IMR-90 (cell line): ENCODE measurements around the gene DPYSL5. TPM values are rescaled to one million over a fixed set of nuclear protein-coding genes. Genes with fewer than 3 reads are reported as not detected.

Experiments
- ATAC-seq: fragments of 200-7000 bp; cut with Tn5 transposase; 2 replicates; pipeline ENCODE4 v1.9.1; 2020; ENCODE audit warnings: low read depth, mild to moderate bottlenecking, moderate library complexity
- BruUV-seq: library from RNA; stranded (reverse); fragments of 400-500 nt; replicated peaks from 2 replicates; lab custom pipeline; 2021; lab: Mats Ljungman, UMichigan
- CTCF ChIA-PET: fragments of 300-600 bp; formaldehyde crosslinking; extraction: SDS; loops from one replicate; lab custom pipeline; 2021; ENCODE audit warnings: antibody characterized with exemption; lab: Yijun Ruan, JAX
- POLR2A ChIA-PET: fragments of 300-600 bp; sonication (Branson Sonifier 250); formaldehyde crosslinking; loops from one replicate; lab custom pipeline; 2022; ENCODE audit warnings: antibody characterized with exemption; ENCODE audit not compliant: unreplicated experiment; lab: Charles Lee
- DNase-seq: peaks from one replicate; pipeline ENCODE4 v3.0.0; 2013
- H2AFZ ChIP-seq: replicated peaks from 2 replicates; pipeline ENCODE3; 2013; ENCODE audit warnings: low read length, mild to moderate bottlenecking; ENCODE audit not compliant: poor library complexity
- H2AK5ac ChIP-seq: 2 replicates; pipeline ENCODE4 v1.6.1; 2013; ENCODE audit warnings: low read depth, low read length, inconsistent platforms
- H2AK9ac ChIP-seq: replicated peaks from 2 replicates; pipeline ENCODE3; 2013; ENCODE audit warnings: mild to moderate bottlenecking, low read depth, low read length, moderate library complexity; ENCODE audit not compliant: poor library complexity
- H2BK120ac ChIP-seq: 2 replicates; pipeline ENCODE4 v1.6.1; 2013; ENCODE audit warnings: low read depth, low read length, inconsistent platforms
- H2BK15ac ChIP-seq: 3 replicates; pipeline ENCODE4 v1.6.1; 2013; ENCODE audit warnings: low read depth, low read length, inconsistent platforms
- H2BK20ac ChIP-seq: 2 replicates; pipeline ENCODE4 v1.6.1; 2013; ENCODE audit warnings: low read depth, mild to moderate bottlenecking, inconsistent platforms, low read length, moderate library complexity
- H2BK5ac ChIP-seq: 2 replicates; pipeline ENCODE4 v1.6.1; 2013; ENCODE audit warnings: mild to moderate bottlenecking, low read depth, low read length, inconsistent platforms; ENCODE audit not compliant: poor library complexity, severe bottlenecking
- H3K14ac ChIP-seq: replicated peaks from 2 replicates; pipeline ENCODE4 v1.6.1; 2013; ENCODE audit warnings: low read depth, low read length, inconsistent platforms
- H3K18ac ChIP-seq: 2 replicates; pipeline ENCODE4 v1.6.1; 2013; ENCODE audit warnings: low read depth, low read length, control low read depth
- H3K23ac ChIP-seq: 2 replicates; pipeline ENCODE4 v1.6.1; 2013; ENCODE audit warnings: low read depth, low read length, inconsistent platforms
- H3K27ac ChIP-seq: 2 replicates; pipeline ENCODE4 v1.5.1; 2013; ENCODE audit warnings: mild to moderate bottlenecking, control low read depth, low read length; ENCODE audit not compliant: insufficient read depth
- H3K27me3 ChIP-seq: 2 replicates; pipeline ENCODE4 v1.6.1; 2013; ENCODE audit warnings: low read length; ENCODE audit not compliant: control insufficient read depth, insufficient read depth
- H3K36me3 ChIP-seq: 2 replicates; pipeline ENCODE4 v1.6.1; 2013; ENCODE audit warnings: low read length, mixed read lengths; ENCODE audit not compliant: control insufficient read depth, insufficient read depth
- H3K4ac ChIP-seq: 2 replicates; pipeline ENCODE4 v1.6.1; 2013; ENCODE audit warnings: low read depth, low read length, inconsistent platforms
- H3K4me1 ChIP-seq: 2 replicates; pipeline ENCODE4 v1.6.1; 2013; ENCODE audit warnings: low read length, mixed read lengths; ENCODE audit not compliant: control insufficient read depth, insufficient read depth
- H3K4me2 ChIP-seq: 2 replicates; pipeline ENCODE4 v1.6.1; 2013; ENCODE audit warnings: low read depth, mild to moderate bottlenecking, control low read depth, low read length, moderate library complexity
- H3K4me3 ChIP-seq: 2 replicates; pipeline ENCODE4 v1.5.1; 2013; ENCODE audit warnings: low read depth, mild to moderate bottlenecking, control low read depth, low read length, moderate library complexity; ENCODE audit not compliant: insufficient read depth
- H3K56ac ChIP-seq: 2 replicates; pipeline ENCODE4 v1.6.1; 2013; ENCODE audit warnings: low read length, inconsistent platforms; ENCODE audit not compliant: insufficient read depth; ENCODE audit errors: extremely low read depth
- H3K79me1 ChIP-seq, 2 experiments: 2 replicates each; pipeline ENCODE4 v1.6.1; 2013; ENCODE audit warnings: low read length in 2 of 2, inconsistent platforms in 1 of 2, low read depth in 1 of 2
- H3K9ac ChIP-seq: 2 replicates; pipeline ENCODE4 v1.6.1; 2013; ENCODE audit warnings: low read depth, low read length, control low read depth
- H3K9me1 ChIP-seq: 2 replicates; pipeline ENCODE4 v1.6.1; 2013; ENCODE audit warnings: low read length, inconsistent platforms; ENCODE audit not compliant: insufficient read depth
- H3K9me3 ChIP-seq: 2 replicates; pipeline ENCODE4 v1.6.1; 2013; ENCODE audit warnings: low read length; ENCODE audit not compliant: control insufficient read depth, insufficient read depth
- H4K20me1 ChIP-seq: 2 replicates; pipeline ENCODE4 v1.6.1; 2013; ENCODE audit warnings: low read length, inconsistent platforms; ENCODE audit not compliant: insufficient read depth
- H4K5ac ChIP-seq: 2 replicates; pipeline ENCODE4 v1.6.1; 2013; ENCODE audit warnings: mild to moderate bottlenecking, low read depth, low read length, control low read depth
- H4K8ac ChIP-seq, 2 experiments: 2 replicates each; pipeline ENCODE4 v1.6.1; 2013; ENCODE audit warnings: low read depth in 2 of 2, low read length in 2 of 2, control low read depth in 1 of 2, inconsistent platforms in 1 of 2
- H4K91ac ChIP-seq: 2 replicates; pipeline ENCODE4 v1.6.1; 2013; ENCODE audit warnings: low read depth, low read length, inconsistent platforms; ENCODE audit not compliant: insufficient read depth
- FOS ChIP-seq: fragments of 150-350 bp; IDR thresholded peaks from 2 replicates; pipeline ENCODE4 v1.6.1; 2016; ENCODE audit warnings: low read depth, low read length
- POLR2A ChIP-seq: IDR thresholded peaks from 2 replicates; pipeline ENCODE4 v1.6.1; 2012; ENCODE audit warnings: mild to moderate bottlenecking, low read depth, low read length
- RAD21 ChIP-seq: IDR thresholded peaks from 2 replicates; pipeline ENCODE4 v1.6.1; 2012; ENCODE audit warnings: low read length, improper control_type of control experiment
- RCOR1 ChIP-seq: IDR thresholded peaks from 2 replicates; pipeline ENCODE4 v1.6.1; 2012; ENCODE audit warnings: mild to moderate bottlenecking, low read length, improper control_type of control experiment; ENCODE audit not compliant: insufficient replicate concordance
- WGBS, 2 experiments: methylation state at CpG; one replicate each; pipeline versions ENCODE4 v1.1.5 to v1.1.7; 2013; ENCODE audit warnings: missing lambda C conversion rate in 2 of 2; ENCODE audit not compliant: insufficient read length in 1 of 2; ENCODE audit errors: extremely low coverage in 2 of 2; 5-methylcytosine and 5-hydroxymethylcytosine counted together
- dilution Hi-C: fragments of 300-500 bp; cut with HindIII; formaldehyde crosslinking; loops from one replicate; pipeline ENCODE4 v1.14.3; 2018; ENCODE audit warnings: low sequenced_read_pairs; ENCODE audit not compliant: unreplicated experiment
- in situ Hi-C: fragments of 300-500 bp; cut with MboI; formaldehyde crosslinking; loops from 3 replicates; pipeline ENCODE4 v1.14.3; 2019; ENCODE audit warnings: low sequenced_read_pairs, inconsistent platforms, mixed read lengths
- intact Hi-C: fragments of 100-400 bp; cut with micrococcal nuclease; formaldehyde crosslinking; loops from 2 replicates; pipeline ENCODE4 v1.10.0; 2022
- polyA plus RNA-seq, 3 experiments: library from polyadenylated mRNA; depleted of rRNA; stranded (reverse); fragments of >200 nt; gene quantifications; 2 replicates each; pipeline ENCODE4 v1.2.3, GENCODE V29; 2012; ENCODE audit warnings: low replicate concordance in 1 of 3
- total RNA-seq: library from RNA; depleted of rRNA; stranded (reverse); fragments of >200 nt; gene quantifications from 2 replicates; pipeline ENCODE4 v1.2.3, GENCODE V29; 2012
- TF ChIP-seq, protein P1 (sequence below): fragments of 150-350 bp; IDR thresholded peaks from 2 replicates; pipeline ENCODE4 v1.6.1; 2016; ENCODE audit warnings: low read depth, mild to moderate bottlenecking, low read length, moderate library complexity, borderline replicate concordance
- TF ChIP-seq, protein P2 (sequence below): conservative IDR thresholded peaks from 2 replicates; pipeline ENCODE4 v1.5.1; 2012; ENCODE audit warnings: mild to moderate bottlenecking, low read depth, low read length, improper control_type of control experiment

Gene DPYSL5
- total and polyA plus RNA-seq, 2 of the 4 experiments (the other 2 are of a cell fraction) = not detected

DNA sequence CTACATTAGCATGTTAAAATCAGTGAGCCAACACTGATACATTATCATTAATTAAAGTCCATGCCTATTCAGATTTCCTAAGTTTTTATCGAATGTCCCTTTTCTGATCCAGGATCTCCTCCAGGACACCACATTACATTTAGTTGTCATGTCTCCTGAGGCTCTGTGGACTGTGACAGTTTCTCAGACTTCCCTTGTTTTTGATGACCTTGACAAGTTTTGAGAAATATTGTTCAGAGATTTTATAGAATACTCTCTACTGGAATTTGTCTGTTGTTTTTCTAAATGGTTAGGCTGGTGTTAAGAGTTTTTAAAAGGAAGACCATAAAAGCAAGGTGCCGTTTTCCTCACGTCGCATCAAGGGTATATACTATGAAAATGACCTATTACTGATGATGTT is 106.2 kb downstream of the DPYSL5 start:
- no CpG with 5 or more reads among the region's 4 CpGs for WGBS, 2 experiments
- intact Hi-C loops = no loop called here
- in situ Hi-C loops = no loop called here

More for the DNA sequence above, 106.2 kb downstream of the DPYSL5 start:
- POLR2A ChIA-PET = no interaction called here
- no TSS peak for BruUV-seq
- H3K9me3 ChIP-seq = no peaks in the 10 kb centered on the region
- H2AFZ ChIP-seq = no peak overlapping the region
- no peaks in the 10 kb centered on the region for H3K79me1 ChIP-seq
- H3K23ac ChIP-seq = no peak overlapping the region
- no peaks in the 10 kb centered on the region for H3K36me3 ChIP-seq
- H2BK15ac ChIP-seq = no peak overlapping the region
- H2AK9ac ChIP-seq = no peak overlapping the region
- H4K5ac ChIP-seq = no peak overlapping the region
- dilution Hi-C loops = no loop called here
- H3K27ac ChIP-seq = no peak overlapping the region
- ATAC-seq (no peak), DNase-seq (no peak)
- no peaks in the 10 kb centered on the region for H3K4me1 ChIP-seq
- no peaks in the 10 kb centered on the region for H4K20me1 ChIP-seq
- H3K4me2 ChIP-seq = no peak overlapping the region
- H3K27me3 ChIP-seq = peaks cover 59% of the 10 kb centered on the region
- no peaks in the 10 kb centered on the region for H3K9me1 ChIP-seq
- no peak overlapping the region for H2AK5ac ChIP-seq
- H2BK5ac ChIP-seq = no peak overlapping the region
- no peak overlapping the region for H3K9ac ChIP-seq
- H3K4ac ChIP-seq = no peak overlapping the region
- H3K14ac ChIP-seq = no peak overlapping the region
- H4K91ac ChIP-seq = no peak overlapping the region
- CTCF ChIA-PET = no interaction called here
- H2BK120ac ChIP-seq = no peak overlapping the region
- no peak overlapping the region for H3K18ac ChIP-seq
- TF ChIP-seq FOS (no peak), RCOR1 (no peak), RAD21 (no peak), POLR2A (no peak)
- TF ChIP-seq, protein P1, sequence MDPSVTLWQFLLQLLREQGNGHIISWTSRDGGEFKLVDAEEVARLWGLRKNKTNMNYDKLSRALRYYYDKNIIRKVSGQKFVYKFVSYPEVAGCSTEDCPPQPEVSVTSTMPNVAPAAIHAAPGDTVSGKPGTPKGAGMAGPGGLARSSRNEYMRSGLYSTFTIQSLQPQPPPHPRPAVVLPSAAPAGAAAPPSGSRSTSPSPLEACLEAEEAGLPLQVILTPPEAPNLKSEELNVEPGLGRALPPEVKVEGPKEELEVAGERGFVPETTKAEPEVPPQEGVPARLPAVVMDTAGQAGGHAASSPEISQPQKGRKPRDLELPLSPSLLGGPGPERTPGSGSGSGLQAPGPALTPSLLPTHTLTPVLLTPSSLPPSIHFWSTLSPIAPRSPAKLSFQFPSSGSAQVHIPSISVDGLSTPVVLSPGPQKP = no peak
- TF ChIP-seq, protein P2, sequence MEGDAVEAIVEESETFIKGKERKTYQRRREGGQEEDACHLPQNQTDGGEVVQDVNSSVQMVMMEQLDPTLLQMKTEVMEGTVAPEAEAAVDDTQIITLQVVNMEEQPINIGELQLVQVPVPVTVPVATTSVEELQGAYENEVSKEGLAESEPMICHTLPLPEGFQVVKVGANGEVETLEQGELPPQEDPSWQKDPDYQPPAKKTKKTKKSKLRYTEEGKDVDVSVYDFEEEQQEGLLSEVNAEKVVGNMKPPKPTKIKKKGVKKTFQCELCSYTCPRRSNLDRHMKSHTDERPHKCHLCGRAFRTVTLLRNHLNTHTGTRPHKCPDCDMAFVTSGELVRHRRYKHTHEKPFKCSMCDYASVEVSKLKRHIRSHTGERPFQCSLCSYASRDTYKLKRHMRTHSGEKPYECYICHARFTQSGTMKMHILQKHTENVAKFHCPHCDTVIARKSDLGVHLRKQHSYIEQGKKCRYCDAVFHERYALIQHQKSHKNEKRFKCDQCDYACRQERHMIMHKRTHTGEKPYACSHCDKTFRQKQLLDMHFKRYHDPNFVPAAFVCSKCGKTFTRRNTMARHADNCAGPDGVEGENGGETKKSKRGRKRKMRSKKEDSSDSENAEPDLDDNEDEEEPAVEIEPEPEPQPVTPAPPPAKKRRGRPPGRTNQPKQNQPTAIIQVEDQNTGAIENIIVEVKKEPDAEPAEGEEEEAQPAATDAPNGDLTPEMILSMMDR = no peak
- no peak overlapping the region for H3K4me3 ChIP-seq
- H4K8ac ChIP-seq = no peak overlapping the region
- H3K56ac ChIP-seq = no peak overlapping the region
- H2BK20ac ChIP-seq = no peak overlapping the region
